ENCODE measurements around the gene ABCA9. TPM values are rescaled to one million over a fixed set of nuclear protein-coding genes. Genes with fewer than 3 reads are reported as not detected.

Gene ABCA9
- total and polyA plus RNA-seq, 12 donors: 3.8 to 38.6 (median 9.3) TPM

DNA sequence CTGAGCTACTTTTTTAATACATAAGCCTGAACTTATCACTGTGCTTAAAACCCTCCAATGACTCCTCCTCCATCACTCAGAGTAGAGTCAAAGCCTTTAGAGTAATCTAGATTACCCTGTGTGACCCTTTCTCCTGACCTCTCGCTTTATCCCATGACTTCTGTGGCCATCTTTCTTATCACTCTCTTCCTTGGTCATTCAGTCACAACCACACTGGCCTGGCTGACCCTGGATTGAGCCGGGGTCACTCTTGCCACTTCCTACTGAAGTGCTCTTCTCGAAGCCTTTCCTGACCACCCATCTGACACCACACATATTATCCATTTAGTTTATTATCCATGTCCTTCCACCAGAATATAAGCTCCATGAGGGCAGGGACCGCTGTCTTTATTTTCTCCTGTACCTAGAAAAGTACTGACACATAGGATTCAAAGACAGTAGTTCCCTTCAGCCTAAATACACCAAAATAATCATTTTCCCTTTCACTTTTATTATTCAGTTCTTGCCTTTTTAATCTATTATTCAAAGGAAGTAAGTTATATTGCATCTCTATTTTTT is 28.0 kb upstream of the ABCA9 start:
- Histone ChIP-seq H3K9me3 (no peaks in the 10 kb centered on the region), H3K4me1 (peaks cover 0 to 12% (median 0%) of the 10 kb centered on the region in 9 donors), H3K27me3 (no peaks in the 10 kb centered on the region), H3K36me3 (peaks cover 0 to 60% (median 4%) of the 10 kb centered on the region in 9 donors), H3K4me3 (no peak overlapping the region), H3K27ac (no peak overlapping the region)
- 77 to 78% methylated on average over 4 of the region's 4 CpGs for WGBS, 2 donors
- ATAC-seq: no peak
- no peak for TF ChIP-seq CTCF (IDR thresholded peaks at IDR 0.05)
- no peak for DNase-seq
- intact Hi-C loops (cut with DNase I): no loop called here

GRCh38 chr17:69086641-69087040 is 25.9 kb upstream of the ABCA9 start:
- H3K36me3 ChIP-seq: peaks cover 8 to 80% (median 15%) of the 10 kb centered on the region in 9 donors
- ATAC-seq: no peak
- H3K9me3 ChIP-seq: peaks cover 0 to 11% (median 7%) of the 10 kb centered on the region in 11 donors
- WGBS, 2 donors: 90 to 93% methylated on average over 1 of the region's 1 CpG
- no peak overlapping the region for H3K27ac ChIP-seq
- H3K4me3 ChIP-seq: no peak overlapping the region
- H3K27me3 ChIP-seq: no peaks in the 10 kb centered on the region
- intact Hi-C loops (cut with DNase I): no loop called here
- no peak for TF ChIP-seq CTCF (IDR thresholded peaks at IDR 0.05)
- DNase-seq: no peak
- no peaks in the 10 kb centered on the region for H3K4me1 ChIP-seq

DNA sequence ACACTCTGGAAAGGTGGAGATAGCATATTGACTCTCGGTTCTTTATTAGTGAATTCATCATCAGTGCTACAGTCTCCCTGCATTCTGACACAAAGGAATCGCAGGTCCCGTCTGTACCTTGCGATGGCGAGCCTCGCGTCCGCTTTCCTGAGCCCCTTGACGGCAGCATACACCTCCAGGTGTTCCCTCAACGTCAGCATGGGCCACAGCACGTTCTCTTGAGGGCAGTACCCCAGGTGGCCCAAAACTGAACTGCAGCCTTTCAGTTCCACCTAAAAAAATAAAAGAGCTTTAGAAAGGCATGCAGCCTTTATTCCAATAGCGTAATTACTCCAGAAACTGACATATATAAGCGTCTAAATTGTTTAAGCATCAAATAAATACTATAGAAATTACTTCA is 24.2 kb upstream of the ABCA9 start:
- intact Hi-C loops (cut with DNase I): no loop called here
- no peak for DNase-seq
- peaks cover 8 to 88% (median 23%) of the 10 kb centered on the region in 9 donors for H3K36me3 ChIP-seq
- no peak overlapping the region for H3K4me3 ChIP-seq
- peaks cover 0 to 11% (median 7%) of the 10 kb centered on the region in 11 donors for H3K9me3 ChIP-seq
- 59 to 64% methylated on average over 13 of the region's 13 CpGs for WGBS, 2 donors
- no peaks in the 10 kb centered on the region for H3K27me3 ChIP-seq
- H3K4me1 ChIP-seq: no peaks in the 10 kb centered on the region
- no peak for ATAC-seq
- no peak overlapping the region for H3K27ac ChIP-seq
- peak in 3 of 9 donors; percentile 10 to 37 (median 14) for TF ChIP-seq CTCF (IDR thresholded peaks at IDR 0.05)

DNA sequence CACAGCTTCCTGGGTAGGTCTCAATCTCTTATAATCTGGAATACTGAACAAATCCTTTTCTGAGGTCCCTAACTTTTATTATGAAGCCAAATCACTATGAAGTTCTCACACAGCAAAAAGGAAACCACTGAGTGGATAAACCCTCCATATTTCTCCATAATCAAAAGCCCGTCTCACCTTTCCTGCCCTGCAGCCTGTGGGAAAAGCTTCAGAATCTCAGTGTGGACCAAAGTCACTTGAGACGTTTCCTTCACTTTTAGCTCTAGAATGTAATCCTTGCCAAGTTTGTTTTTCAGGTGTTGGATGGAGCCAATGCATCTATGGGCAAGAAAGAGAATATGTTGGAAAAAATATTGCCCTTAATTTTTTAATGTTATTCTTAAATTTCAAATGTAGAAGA is 22.0 kb upstream of the ABCA9 start:
- DNase-seq: no peak
- WGBS, 2 donors: 88 to 96% methylated on average over 2 of the region's 2 CpGs
- intact Hi-C loops (cut with DNase I): no loop called here
- H3K27ac ChIP-seq: no peak overlapping the region
- H3K36me3 ChIP-seq: peaks cover 8 to 96% (median 38%) of the 10 kb centered on the region in 9 donors
- TF ChIP-seq CTCF (IDR thresholded peaks at IDR 0.05): no peak
- no peaks in the 10 kb centered on the region for H3K27me3 ChIP-seq
- H3K9me3 ChIP-seq: peaks cover 0 to 11% (median 7%) of the 10 kb centered on the region in 11 donors
- H3K4me1 ChIP-seq: no peaks in the 10 kb centered on the region
- no peak overlapping the region for H3K4me3 ChIP-seq
- no peak for ATAC-seq

All from heart right ventricle (tissue), 16 donors.